Activated naive CD8-positive, alpha-beta T cell treated with anti-CD3 and anti-CD28 coated beads, Interleukin-2, amount 10 ng/mL, durations not matched to agents 7 days and 5 days (primary cell): ENCODE results near the gene RBM45. TPM values are rescaled to one million over a fixed set of nuclear protein-coding genes. Genes with fewer than 3 reads are reported as not detected.
"Not testable (repeated sequence)": the region's sequence is repeated elsewhere in the genome, so short reads cannot be mapped to it uniquely, and the experiment has no call there.

ENCODE experiments used
- ATAC-seq: fragments of 150-1000 bp; cut with Tn5 transposase; one replicate; pipeline ENCODE4 v1.10.0; 2021; ENCODE audit warnings: low read depth, moderate library complexity
- POLR2A ChIA-PET: fragments of 350-600 bp; sonication (Branson Sonifier 250); formaldehyde crosslinking; loops from one replicate; lab custom pipeline; 2021; ENCODE audit warnings: antibody characterized with exemption; lab: Charles Lee
- DNase-seq: peaks from one replicate; pipeline ENCODE4 v3.0.0; 2021
- H3K27ac Mint-ChIP-seq: one replicate; pipeline ENCODE4 v1.8.0; 2022; ENCODE audit warnings: mild to moderate bottlenecking, mixed read lengths
- H3K27me3 Mint-ChIP-seq: one replicate; pipeline ENCODE4 v1.8.0; 2022; ENCODE audit warnings: mild to moderate bottlenecking, moderate library complexity, mixed read lengths
- H3K36me3 Mint-ChIP-seq: one replicate; pipeline ENCODE4 v1.8.0; 2021; ENCODE audit warnings: mild to moderate bottlenecking, mixed read lengths
- H3K4me1 Mint-ChIP-seq: one replicate; pipeline ENCODE4 v1.8.0; 2021; ENCODE audit warnings: mixed read lengths
- H3K4me3 Mint-ChIP-seq: one replicate; pipeline ENCODE4 v1.8.0; 2022; ENCODE audit warnings: mild to moderate bottlenecking, moderate library complexity, mixed read lengths
- H3K9me3 Mint-ChIP-seq: one replicate; pipeline ENCODE4 v1.8.0; 2021; ENCODE audit warnings: mixed read lengths
- total RNA-seq, 2 experiments: library from RNA; stranded (reverse); gene quantifications; one replicate each; pipeline ENCODE4 v1.2.3, GENCODE V29; 2021

RBM45 gene
- total RNA-seq, 2 experiments from 2014 or later, result 15.6 to 17.4 TPM

DNA sequence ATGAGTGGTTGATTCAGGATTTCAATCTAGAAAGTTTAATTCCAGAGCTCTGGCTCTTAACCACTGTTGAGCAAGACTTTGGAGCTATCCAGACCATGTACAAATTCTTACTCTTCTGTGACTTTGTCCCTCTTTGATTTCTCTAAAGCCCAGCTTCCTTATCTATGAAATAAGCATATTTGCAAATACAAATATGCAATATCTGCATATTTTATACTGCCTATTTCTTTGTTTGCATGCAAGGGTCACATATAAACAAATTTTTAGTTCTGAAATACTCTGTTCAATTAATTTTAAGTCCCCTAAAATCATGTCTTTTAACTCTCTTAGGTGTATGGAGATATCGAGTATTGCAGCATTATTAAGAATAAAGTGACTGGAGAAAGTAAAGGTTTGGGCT is 5.5 kb downstream of the RBM45 start:
- ATAC-seq, result no peak
- POLR2A ChIA-PET, result no interaction called here

DNA sequence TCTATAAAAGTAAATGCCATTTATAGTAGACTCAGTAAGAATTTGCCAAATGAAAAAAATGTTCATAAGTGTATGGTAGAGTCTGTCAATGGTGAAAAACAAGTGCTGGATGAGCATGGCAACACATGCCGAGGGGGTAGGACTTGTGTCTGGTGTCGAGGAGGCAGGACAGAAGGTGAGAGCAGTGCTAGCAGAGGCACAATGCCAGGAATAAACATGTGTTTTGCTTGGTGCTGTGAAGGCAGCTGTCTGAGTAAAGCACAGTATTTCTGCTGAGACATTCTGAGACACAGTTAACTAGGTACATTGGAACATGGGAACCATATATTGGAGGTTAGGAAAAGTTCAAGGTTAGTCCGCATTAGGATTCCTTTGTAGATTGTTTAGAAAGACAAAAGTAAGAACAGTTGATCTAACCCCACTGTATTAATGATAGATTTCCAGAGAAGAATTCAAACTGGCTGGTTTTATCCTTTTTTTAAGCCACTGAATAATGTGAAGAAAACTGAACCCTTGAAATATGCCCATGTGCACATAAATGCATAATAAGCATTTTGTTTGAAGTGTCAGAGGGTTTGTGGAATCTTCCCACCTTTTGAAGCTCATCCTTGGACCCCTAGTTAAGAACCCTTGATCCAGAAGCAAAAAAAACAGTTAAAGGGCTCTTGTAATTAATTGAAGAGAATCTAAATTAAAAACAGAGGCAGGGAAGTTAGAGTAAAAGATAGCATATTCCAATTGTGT is 7.1 kb downstream of the RBM45 start:
- Mint-ChIP-seq H3K4me1 (peaks cover 3% of the 10 kb centered on the region), H3K9me3 (no peaks in the 10 kb centered on the region), H3K27me3 (no peaks in the 10 kb centered on the region), H3K27ac (no peak overlapping the region), H3K36me3 (peaks cover 16% of the 10 kb centered on the region), H3K4me3 (no peak overlapping the region)
- POLR2A ChIA-PET, result no interaction called here
- ATAC-seq, result no peak
- no peak for DNase-seq

More for the DNA sequence above, 5.5 kb downstream of the RBM45 start:
- DNase-seq, result no peak
- Mint-ChIP-seq H3K4me3 (no peak overlapping the region), H3K27me3 (no peaks in the 10 kb centered on the region), H3K4me1 (peaks cover 15% of the 10 kb centered on the region), H3K27ac (no peak overlapping the region), H3K9me3 (no peaks in the 10 kb centered on the region), H3K36me3 (peaks cover 10% of the 10 kb centered on the region)

DNA sequence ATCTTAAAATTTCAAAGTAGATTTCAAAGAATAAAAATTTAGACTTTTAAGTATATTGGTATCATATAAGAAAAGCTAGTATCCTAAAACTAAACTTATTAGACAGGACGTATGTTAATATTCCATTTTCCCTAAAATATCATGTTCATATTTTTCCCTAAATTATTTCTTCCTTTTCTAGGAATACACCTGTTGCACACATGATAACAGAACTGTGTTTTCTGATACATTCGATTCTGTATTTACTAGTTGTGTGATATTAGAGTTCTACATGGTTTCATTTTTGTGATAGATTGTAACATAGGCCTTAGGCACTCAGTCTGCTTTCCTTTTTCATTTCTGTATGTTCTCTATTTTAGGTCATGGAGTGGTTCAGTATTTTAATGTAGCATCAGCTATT is 10.9 kb downstream of the RBM45 start:
- Mint-ChIP-seq H3K27ac (no peak overlapping the region), H3K36me3 (peaks cover 23% of the 10 kb centered on the region), H3K27me3 (no peaks in the 10 kb centered on the region), H3K9me3 (no peaks in the 10 kb centered on the region), H3K4me1 (no peaks in the 10 kb centered on the region), H3K4me3 (no peak overlapping the region)
- DNase-seq (no peak), ATAC-seq (no peak)
- POLR2A ChIA-PET, result no interaction called here

DNA sequence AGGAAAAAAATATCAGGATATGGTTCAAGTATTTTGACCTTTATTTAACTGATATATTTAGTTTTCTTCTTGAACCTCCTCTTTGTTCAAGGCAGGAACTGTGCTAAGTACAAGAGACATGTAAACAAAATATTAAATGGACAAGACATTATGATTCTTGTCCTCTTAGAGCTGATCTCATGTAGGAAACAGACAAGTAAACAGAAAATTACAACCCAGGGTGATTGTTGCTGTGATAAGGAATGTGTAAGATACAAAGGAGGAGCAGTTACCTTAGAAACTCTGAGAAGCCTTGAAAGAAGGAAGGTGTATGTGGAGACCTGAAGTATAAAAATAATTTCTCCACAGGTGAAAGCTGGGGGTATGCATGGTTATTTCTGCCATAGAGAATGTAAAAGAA is 12.9 kb downstream of the RBM45 start:
- Mint-ChIP-seq H3K4me3 (no peak overlapping the region), H3K27ac (no peak overlapping the region), H3K9me3 (no peaks in the 10 kb centered on the region), H3K4me1 (no peaks in the 10 kb centered on the region), H3K27me3 (no peaks in the 10 kb centered on the region), H3K36me3 (peaks cover 26% of the 10 kb centered on the region)
- POLR2A ChIA-PET, result interaction anchor here (1.0 kb wide), 1 partner anchor 13 kb away, joined by 3 read pairs; the partner anchor contains the start of gene RBM45
- no peak for ATAC-seq
- no peak for DNase-seq

DNA sequence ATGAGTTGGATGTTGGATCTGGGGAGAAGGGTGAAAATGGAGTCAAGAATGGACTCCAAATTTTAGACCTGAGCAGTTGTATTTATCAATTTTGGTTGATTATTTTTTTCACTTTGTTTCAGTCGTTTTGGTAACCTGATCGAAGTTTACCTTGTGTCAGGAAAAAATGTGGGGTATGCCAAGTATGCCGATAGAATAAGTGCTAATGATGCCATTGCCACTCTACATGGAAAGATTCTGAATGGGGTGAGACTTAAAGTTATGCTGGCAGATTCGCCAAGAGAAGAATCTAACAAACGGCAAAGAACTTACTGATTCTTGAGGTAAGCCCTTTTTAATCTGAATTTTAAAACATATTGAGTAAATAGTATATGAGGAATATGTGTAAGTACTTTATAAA is 13.6 kb downstream of the RBM45 start:
- POLR2A ChIA-PET, result interaction anchor here (1.0 kb wide), 1 partner anchor 14 kb away, joined by 3 read pairs; the partner anchor contains the start of gene RBM45
- Mint-ChIP-seq H3K4me3 (no peak overlapping the region), H3K27me3 (no peaks in the 10 kb centered on the region), H3K9me3 (no peaks in the 10 kb centered on the region), H3K27ac (no peak overlapping the region), H3K4me1 (no peaks in the 10 kb centered on the region), H3K36me3 (peaks cover 27% of the 10 kb centered on the region)
- no peak for ATAC-seq
- no peak for DNase-seq

DNA sequence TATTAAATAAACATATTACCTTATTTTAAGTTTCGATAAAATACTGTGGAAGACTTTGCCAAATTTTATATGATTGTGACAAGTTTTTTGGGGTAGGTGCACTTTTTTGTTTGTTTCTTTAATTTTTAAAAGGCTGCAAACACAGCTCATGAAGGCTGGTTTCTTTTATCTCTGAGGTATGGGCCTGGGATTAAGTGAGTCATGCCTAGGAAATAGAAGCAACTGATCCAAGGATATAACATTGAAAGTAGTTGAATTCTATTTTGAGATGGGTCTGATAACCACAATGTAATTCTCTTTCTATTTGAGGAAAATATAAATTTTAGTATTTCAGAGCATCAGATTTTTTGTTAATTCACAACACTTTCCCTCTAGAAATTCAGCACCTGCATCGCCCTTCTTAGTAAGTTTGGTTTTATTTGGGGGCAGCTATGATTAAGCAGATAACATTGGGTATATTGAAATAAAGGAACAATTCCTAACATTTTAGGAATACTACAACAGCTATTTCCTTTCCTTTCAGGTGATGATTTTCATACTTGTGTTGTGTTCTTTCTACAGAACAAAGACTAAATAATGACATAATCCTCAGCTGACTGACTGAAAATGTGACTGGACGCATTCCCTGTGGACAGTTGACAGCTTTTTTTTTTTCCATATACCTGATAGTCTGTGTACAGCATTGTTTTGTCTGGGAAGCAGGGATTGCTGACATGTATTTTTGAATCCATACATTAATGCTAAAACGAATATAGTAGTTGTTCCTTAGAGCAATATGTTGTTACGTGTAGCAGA is 16.8 kb downstream of the RBM45 start:
- Mint-ChIP-seq H3K27ac (no peak overlapping the region), H3K36me3 (peaks cover 18% of the 10 kb centered on the region), H3K4me3 (no peak overlapping the region), H3K4me1 (no peaks in the 10 kb centered on the region), H3K9me3 (no peaks in the 10 kb centered on the region), H3K27me3 (no peaks in the 10 kb centered on the region)
- POLR2A ChIA-PET, result no interaction called here
- ATAC-seq (no peak), DNase-seq (no peak)

DNA sequence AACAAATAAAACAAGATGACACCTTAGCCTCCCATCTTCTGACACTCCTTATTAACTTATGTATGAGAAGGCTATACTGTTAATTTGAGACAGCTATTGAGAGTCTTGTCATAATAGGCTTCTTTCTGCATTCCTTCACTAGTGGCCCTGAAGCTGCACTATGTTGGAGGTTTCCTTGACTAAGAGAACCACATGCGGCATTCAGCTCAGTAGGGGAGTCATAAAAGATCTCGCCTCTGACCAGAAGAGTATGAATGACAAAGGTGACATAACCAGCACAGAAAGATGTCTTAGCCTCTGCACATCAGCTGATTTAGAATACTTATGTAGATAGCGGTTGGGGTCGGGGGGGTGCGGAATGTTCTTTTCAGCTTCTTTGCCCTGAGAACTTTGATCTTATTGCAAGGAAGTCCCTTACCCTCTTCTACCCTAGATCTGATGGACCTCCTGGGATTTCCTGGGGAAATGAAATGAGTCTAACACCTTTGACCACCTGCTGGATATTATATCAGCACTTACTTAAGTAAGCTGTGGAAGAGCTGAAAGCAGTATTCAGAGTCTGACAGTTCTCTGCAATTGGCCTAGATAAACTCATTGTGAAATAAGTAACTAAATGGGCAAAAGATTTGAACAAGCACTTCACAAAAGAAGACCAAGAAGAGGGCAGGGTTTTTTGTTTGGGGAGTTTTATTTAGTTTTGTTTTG is 24.2 kb downstream of the RBM45 start:
- Mint-ChIP-seq H3K36me3 (peaks cover 6% of the 10 kb centered on the region), H3K27me3 (no peaks in the 10 kb centered on the region), H3K9me3 (no peaks in the 10 kb centered on the region), H3K4me1 (no peaks in the 10 kb centered on the region), H3K27ac (no peak overlapping the region), H3K4me3 (no peak overlapping the region)
- DNase-seq, result no peak
- no peak for ATAC-seq
- POLR2A ChIA-PET, result no interaction called here

DNA sequence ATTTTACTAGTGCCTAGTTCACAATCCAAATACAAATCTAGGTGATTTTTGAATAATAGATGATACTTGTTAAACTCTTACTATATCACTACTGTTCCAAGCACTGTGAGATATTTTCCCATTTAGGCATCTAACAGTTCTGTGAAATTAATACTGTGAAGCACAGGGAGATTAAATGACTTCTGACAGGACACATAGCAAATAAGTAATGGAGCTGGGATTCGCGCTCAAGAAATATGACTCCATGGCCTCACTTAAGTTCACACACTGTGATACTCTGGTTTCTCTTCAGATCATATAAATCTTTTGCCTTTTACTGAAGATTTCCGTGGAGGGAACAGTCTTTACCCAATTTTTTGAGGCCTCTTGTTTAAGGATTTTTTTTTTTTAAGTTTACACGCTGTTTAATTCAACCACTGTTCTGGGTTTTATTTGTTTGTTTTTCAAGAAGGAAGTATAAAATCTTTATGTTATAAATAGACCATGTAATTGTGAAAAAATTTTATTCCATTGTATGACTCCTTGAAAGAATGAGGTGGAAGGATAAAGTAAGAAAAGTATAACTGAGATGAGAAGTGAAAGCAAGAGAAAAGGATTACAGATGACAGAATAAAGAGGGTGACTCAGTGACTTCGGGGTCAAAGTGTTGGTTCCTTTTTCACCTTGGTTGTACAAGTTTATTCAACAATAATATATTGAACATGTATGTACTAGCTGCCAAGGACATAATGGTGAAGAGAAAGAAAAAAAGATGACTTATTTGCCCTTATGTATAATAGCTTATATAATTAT is 30.2 kb downstream of the RBM45 start:
- ATAC-seq (no peak), DNase-seq (no peak)
- peaks cover 2% of the 10 kb centered on the region for H3K4me1 Mint-ChIP-seq
- peaks cover 16% of the 10 kb centered on the region for H3K27me3 Mint-ChIP-seq
- no peak overlapping the region for H3K27ac Mint-ChIP-seq
- H3K36me3 Mint-ChIP-seq, result no peaks in the 10 kb centered on the region
- no peaks in the 10 kb centered on the region for H3K9me3 Mint-ChIP-seq
- POLR2A ChIA-PET, result no interaction called here
- H3K4me3 Mint-ChIP-seq, result no peak overlapping the region

DNA sequence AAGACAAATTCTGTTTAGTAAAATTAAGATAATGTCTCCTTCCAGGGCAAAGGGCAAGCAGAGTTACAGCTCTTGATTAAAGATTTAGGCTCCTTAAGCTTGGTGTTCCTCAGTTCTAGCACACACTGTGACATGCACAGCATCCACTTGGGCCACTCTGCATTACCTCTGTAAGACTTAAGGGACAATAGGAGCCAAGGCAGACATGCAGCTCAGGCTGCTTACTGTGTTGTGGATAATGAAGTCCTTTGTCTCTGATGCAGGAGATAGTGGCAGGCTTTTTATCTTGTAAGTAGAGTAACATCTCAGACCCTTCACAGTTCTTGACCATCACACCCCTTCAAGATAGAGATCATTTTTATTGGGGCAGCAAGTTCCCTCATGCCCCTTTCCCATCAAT is 31.2 kb downstream of the RBM45 start:
- Mint-ChIP-seq H3K27me3 (peaks cover 16% of the 10 kb centered on the region), H3K27ac (no peak overlapping the region), H3K4me1 (peaks cover 2% of the 10 kb centered on the region), H3K36me3 (no peaks in the 10 kb centered on the region), H3K9me3 (no peaks in the 10 kb centered on the region), H3K4me3 (no peak overlapping the region)
- POLR2A ChIA-PET, result no interaction called here
- DNase-seq, result no peak
- no peak for ATAC-seq

DNA sequence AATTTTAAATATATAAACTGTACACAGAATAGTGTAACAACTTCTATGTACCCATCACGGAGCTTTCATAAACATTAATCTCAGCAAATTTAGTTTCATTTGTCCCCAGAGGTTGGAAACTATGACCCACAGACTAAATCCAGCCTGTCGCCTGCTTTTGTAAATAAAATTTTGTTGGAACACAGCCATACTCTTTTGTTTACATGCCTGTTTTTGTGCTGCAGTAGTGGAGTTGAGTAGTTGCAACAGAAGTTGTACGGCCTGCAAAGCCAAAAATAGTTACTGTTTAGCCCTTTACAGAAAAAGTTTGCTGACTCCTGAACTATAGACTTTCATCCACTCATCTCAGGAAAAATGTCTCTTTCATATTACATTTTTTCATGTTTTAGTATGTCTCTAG is 39.8 kb downstream of the RBM45 start:
- Mint-ChIP-seq H3K27me3 (peaks cover 10% of the 10 kb centered on the region), H3K27ac (no peak overlapping the region), H3K36me3 (no peaks in the 10 kb centered on the region), H3K9me3 (no peaks in the 10 kb centered on the region), H3K4me3 (no peak overlapping the region), H3K4me1 (no peaks in the 10 kb centered on the region)
- no peak for ATAC-seq
- DNase-seq, result no peak
- POLR2A ChIA-PET, result no interaction called here

DNA sequence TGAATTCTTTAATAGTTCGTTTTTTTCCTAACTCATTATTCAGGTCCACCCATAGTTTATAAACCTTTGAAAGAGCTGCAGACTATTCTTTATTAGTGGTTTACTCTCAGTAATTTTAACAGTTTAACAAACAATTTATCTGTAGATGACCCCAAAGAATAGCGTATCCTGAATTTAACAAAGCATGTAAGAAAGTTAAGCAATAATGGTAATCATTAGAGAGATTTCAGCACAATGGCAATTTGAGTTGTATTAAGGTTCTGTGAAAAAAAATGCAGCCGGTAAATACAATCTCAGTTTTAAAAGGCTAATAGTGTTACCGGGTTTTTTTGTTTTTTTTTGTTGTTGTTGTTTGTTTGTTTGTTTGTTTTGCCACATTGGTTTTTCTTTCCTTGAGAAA is 40.3 kb downstream of the RBM45 start:
- POLR2A ChIA-PET, result no interaction called here
- DNase-seq (no peak), ATAC-seq (no peak)
- Mint-ChIP-seq H3K27ac (no peak overlapping the region), H3K27me3 (peaks cover 8% of the 10 kb centered on the region), H3K4me1 (no peaks in the 10 kb centered on the region), H3K4me3 (no peak overlapping the region), H3K9me3 (no peaks in the 10 kb centered on the region), H3K36me3 (no peaks in the 10 kb centered on the region)

DNA sequence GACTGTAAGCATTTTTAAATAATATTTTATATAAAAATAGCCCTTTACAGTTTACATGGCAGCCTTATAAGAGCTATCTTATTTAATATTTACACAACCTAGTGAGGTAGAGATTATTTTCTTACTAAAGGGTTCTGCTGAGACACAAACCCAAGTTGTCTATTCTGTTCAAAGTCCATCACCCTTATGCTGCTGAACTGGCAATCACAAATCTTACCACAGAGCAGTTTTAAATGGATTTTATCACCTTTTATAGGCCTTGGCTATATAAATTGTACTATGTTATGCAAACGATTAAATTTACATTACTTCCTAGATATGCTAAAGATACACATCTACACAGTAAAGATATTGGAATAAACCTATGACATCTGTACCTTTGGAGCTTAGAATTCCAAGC is 40.7 kb downstream of the RBM45 start:
- no peaks in the 10 kb centered on the region for H3K36me3 Mint-ChIP-seq
- ATAC-seq (no peak), DNase-seq (no peak)
- H3K27ac Mint-ChIP-seq, result no peak overlapping the region
- peaks cover 10% of the 10 kb centered on the region for H3K27me3 Mint-ChIP-seq
- POLR2A ChIA-PET, result no interaction called here
- no peak overlapping the region for H3K4me3 Mint-ChIP-seq
- H3K9me3 Mint-ChIP-seq, result no peaks in the 10 kb centered on the region
- no peaks in the 10 kb centered on the region for H3K4me1 Mint-ChIP-seq

DNA sequence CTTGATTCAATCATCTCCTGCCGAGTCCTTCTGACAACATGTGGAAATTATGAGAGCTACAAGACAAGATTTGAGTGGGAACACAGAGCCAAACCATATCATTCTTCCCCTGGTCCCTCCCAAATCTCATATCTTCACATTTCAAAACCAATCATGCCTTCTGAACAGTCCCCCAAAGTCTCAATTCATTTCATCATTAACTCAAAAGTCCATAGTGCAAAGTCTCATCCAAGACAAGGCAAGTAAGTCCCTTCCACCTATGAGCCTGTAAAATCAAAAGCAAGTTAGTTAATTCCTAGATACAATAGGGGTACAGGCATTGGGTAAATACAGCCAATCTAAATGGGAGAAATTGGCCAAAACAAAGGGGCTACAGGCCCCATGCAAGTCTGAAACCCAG is 41.6 kb downstream of the RBM45 start:
- DNase-seq, ATAC-seq, POLR2A ChIA-PET, H3K27me3 Mint-ChIP-seq, H3K36me3 Mint-ChIP-seq, H3K9me3 Mint-ChIP-seq, H3K4me3 Mint-ChIP-seq, H3K4me1 Mint-ChIP-seq, H3K27ac Mint-ChIP-seq: not testable (repeated sequence)
